Prostate gland (tissue), 2 donors: Measurements from ENCODE around the gene PACS1. TPM values are rescaled to one million over a fixed set of nuclear protein-coding genes. Genes with fewer than 3 reads are reported as not detected.

Experiments
- DNase-seq: peaks from one replicate; pipeline ENCODE4 v3.0.0-alpha.2; 2019; ENCODE audit warnings: low spot score
- H3K27ac ChIP-seq, 2 donors: fragments of 200-600 bp; sonication (generic); 2 replicates each; pipeline ENCODE4 v1.5.1; 2017 to 2019
- H3K27me3 ChIP-seq: fragments of 200-600 bp; sonication (generic); replicated peaks from 2 replicates; pipeline ENCODE4 v1.5.1; 2019; ENCODE audit not compliant: insufficient read depth
- H3K36me3 ChIP-seq, 2 donors: fragments of 200-600 bp; sonication (generic); 1 replicate in 1 of 2; 2 replicates in 1 of 2; pipeline versions ENCODE4 v1.5.1 to v1.8.1; 2017 to 2019
- H3K4me1 ChIP-seq: fragments of 200-600 bp; sonication (generic); replicated peaks from 2 replicates; pipeline ENCODE4 v1.5.1; 2019
- H3K4me3 ChIP-seq, 2 donors: fragments of 200-600 bp; sonication (generic); 2 replicates each; pipeline ENCODE4 v1.5.1; 2017 to 2019
- H3K9me3 ChIP-seq: fragments of 200-600 bp; sonication (generic); 2 replicates; pipeline ENCODE4 v1.5.1; 2017
- CTCF ChIP-seq, 4 experiments: fragments of 200-600 bp in 2 of 4; fragments of 450-650 bp in 2 of 4; sonication (generic) in 2 of 4; IDR thresholded peaks; 1 replicate in 3 of 4; 2 replicates in 1 of 4; pipeline ENCODE4 v1.5.1; 2016 to 2019; ENCODE audit warnings: antibody characterized with exemption in 4 of 4, mild to moderate bottlenecking in 2 of 4, moderate library complexity in 2 of 4
- POLR2A ChIP-seq: fragments of 450-650 bp; IDR thresholded peaks from one replicate; pipeline ENCODE4 v1.6.1; 2016; ENCODE audit warnings: antibody characterized with exemption, mild to moderate bottlenecking
- POLR2AphosphoS5 ChIP-seq: sonication (generic); formaldehyde crosslinking; IDR thresholded peaks from one replicate; pipeline ENCODE4 v1.6.1; 2017; ENCODE audit warnings: antibody characterized with exemption
- WGBS: methylation state at CpG from one replicate; pipeline ENCODE4 v1.1.5; 2018; 5-methylcytosine and 5-hydroxymethylcytosine counted together
- intact Hi-C: fragments of 100-400 bp; cut with DNase I; formaldehyde crosslinking; loops from one replicate; pipeline ENCODE4 v1.14.2; 2022
- total RNA-seq, 2 donors: library from RNA; depleted of rRNA; stranded (reverse); fragments of >200 nt; gene quantifications; one replicate each; pipeline ENCODE4 v1.1.0, GENCODE V29; 2016

The PACS1 gene
- total RNA-seq, 2 donors from 2014 or later, result 51.9 to 107 TPM

- no peak for DNase-seq
- H3K9me3 ChIP-seq, result no peaks in the 10 kb centered on the region
- WGBS, result 79% methylated on average over 6 of the region's 6 CpGs
- intact Hi-C loops, result loop anchor here (10.0 kb wide), 1 partner anchor 74 kb away; no protein-coding TSS in a partner anchor
- H3K4me1 ChIP-seq, result no peaks in the 10 kb centered on the region
- peaks cover 39 to 51% of the 10 kb centered on the region in 2 donors for H3K36me3 ChIP-seq
- H3K4me3 ChIP-seq, result no peak overlapping the region
- TF ChIP-seq CTCF (IDR thresholded peaks at IDR 0.05) (no peak), POLR2AphosphoS5 (no peak), POLR2A (no peak)
- no peak overlapping the region for H3K27ac ChIP-seq
- H3K27me3 ChIP-seq, result no peaks in the 10 kb centered on the region
These were observed 8.8 kb upstream of the PACS1 start for GRCh38 chr11:66061268-66061667.

- Histone ChIP-seq H3K27ac (no peak overlapping the region), H3K4me1 (no peaks in the 10 kb centered on the region), H3K27me3 (no peaks in the 10 kb centered on the region), H3K9me3 (no peaks in the 10 kb centered on the region), H3K36me3 (peaks cover 33 to 50% of the 10 kb centered on the region in 2 donors), H3K4me3 (no peak overlapping the region)
- no peak for DNase-seq
- 90% methylated on average over 2 of the region's 2 CpGs for whole genome bisulfite sequencing
- no peak for TF ChIP-seq POLR2AphosphoS5
- no peak for TF ChIP-seq POLR2A
- TF ChIP-seq CTCF (IDR thresholded peaks at IDR 0.05), result no peak
- intact Hi-C loops, result loop anchor here (10.0 kb wide), 1 partner anchor 72 kb away; no protein-coding TSS in a partner anchor
These were observed 7.7 kb upstream of the PACS1 start for GRCh38 chr11:66062408-66062807.

GRCh38 chr11:66063900-66064299 lies 6.2 kb upstream of the PACS1 start:
- no peaks in the 10 kb centered on the region for H3K27me3 ChIP-seq
- H3K36me3 ChIP-seq, result peaks cover 24 to 49% of the 10 kb centered on the region in 2 donors
- no peak overlapping the region for H3K4me3 ChIP-seq
- H3K4me1 ChIP-seq, result no peaks in the 10 kb centered on the region
- 98% methylated on average over 2 of the region's 2 CpGs for WGBS
- H3K27ac ChIP-seq, result no peak overlapping the region
- H3K9me3 ChIP-seq, result no peaks in the 10 kb centered on the region
- intact Hi-C loops, result loop anchor here (10.0 kb wide), 1 partner anchor 71 kb away; no protein-coding TSS in a partner anchor
- TF ChIP-seq POLR2A (no peak), POLR2AphosphoS5 (no peak), CTCF (IDR thresholded peaks at IDR 0.05) (no peak)
- no peak for DNase-seq

- no peak overlapping the region for H3K27ac ChIP-seq
- H3K9me3 ChIP-seq, result no peaks in the 10 kb centered on the region
- TF ChIP-seq POLR2A (no peak), POLR2AphosphoS5 (no peak), CTCF (IDR thresholded peaks at IDR 0.05) (no peak)
- intact Hi-C loops, result loop anchor here (10.0 kb wide), 1 partner anchor 70 kb away; no protein-coding TSS in a partner anchor
- 97% methylated on average over 1 of the region's 1 CpG for WGBS
- H3K36me3 ChIP-seq, result peaks cover 17 to 42% of the 10 kb centered on the region in 2 donors
- DNase-seq, result no peak
- H3K27me3 ChIP-seq, result no peaks in the 10 kb centered on the region
- H3K4me3 ChIP-seq, result no peak overlapping the region
- H3K4me1 ChIP-seq, result peaks cover 5% of the 10 kb centered on the region
These were observed 5.5 kb upstream of the PACS1 start for GRCh38 chr11:66064571-66064970.

- Histone ChIP-seq H3K36me3 (peaks cover 9 to 21% of the 10 kb centered on the region in 2 donors), H3K27ac (no peak overlapping the region)
These were observed 3.3 kb upstream of the PACS1 start for GRCh38 chr11:66066751-66067150.

More at GRCh38 chr11:66066751-66067150, 3.3 kb upstream of the PACS1 start:
- WGBS, result 91% methylated on average over 3 of the region's 3 CpGs
- H3K27me3 ChIP-seq, result no peaks in the 10 kb centered on the region
- no peaks in the 10 kb centered on the region for H3K9me3 ChIP-seq
- no peak overlapping the region for H3K4me3 ChIP-seq
- intact Hi-C loops, result loop anchor here (10.0 kb wide), 1 partner anchor 68 kb away; no protein-coding TSS in a partner anchor
- H3K4me1 ChIP-seq, result peaks cover 5% of the 10 kb centered on the region
- TF ChIP-seq POLR2A (no peak), POLR2AphosphoS5 (no peak), CTCF (IDR thresholded peaks at IDR 0.05) (no peak)
- no peak for DNase-seq
